Stomach smooth muscle (tissue), 2 donors: Measurements from ENCODE around the gene MEIS1.

ENCODE experiments used
- H3K27ac ChIP-seq: one replicate; pipeline ENCODE4 v1.7.0; 2013; ENCODE audit warnings: mild to moderate bottlenecking, low read length, inconsistent platforms
- H3K27me3 ChIP-seq, 2 donors: one replicate each; pipeline ENCODE4 v1.7.0; 2013; ENCODE audit warnings: low read length in 2 of 2; ENCODE audit not compliant: insufficient read depth in 2 of 2, control insufficient read depth in 1 of 2
- H3K36me3 ChIP-seq, 2 donors: one replicate each; pipeline ENCODE4 v1.7.0; 2013; ENCODE audit warnings: low read length in 2 of 2; ENCODE audit not compliant: control insufficient read depth in 2 of 2, insufficient read depth in 2 of 2
- H3K4me1 ChIP-seq: one replicate; pipeline ENCODE4 v1.7.0; 2013; ENCODE audit warnings: low read length; ENCODE audit not compliant: control insufficient read depth, insufficient read depth
- H3K4me3 ChIP-seq, 2 donors: one replicate each; pipeline ENCODE4 v1.7.0; 2013; ENCODE audit warnings: low read length in 2 of 2
- H3K9ac ChIP-seq, 2 donors: one replicate each; pipeline ENCODE4 v1.7.0; 2013; ENCODE audit warnings: low read length in 2 of 2, mild to moderate bottlenecking in 1 of 2
- H3K9me3 ChIP-seq, 2 donors: one replicate each; pipeline ENCODE4 v1.7.0; 2013; ENCODE audit warnings: low read length in 2 of 2; ENCODE audit not compliant: control insufficient read depth in 2 of 2
- donor health status: healthy.
- donor health status: Pancreatic carcinoma.

The MEIS1 gene

DNA sequence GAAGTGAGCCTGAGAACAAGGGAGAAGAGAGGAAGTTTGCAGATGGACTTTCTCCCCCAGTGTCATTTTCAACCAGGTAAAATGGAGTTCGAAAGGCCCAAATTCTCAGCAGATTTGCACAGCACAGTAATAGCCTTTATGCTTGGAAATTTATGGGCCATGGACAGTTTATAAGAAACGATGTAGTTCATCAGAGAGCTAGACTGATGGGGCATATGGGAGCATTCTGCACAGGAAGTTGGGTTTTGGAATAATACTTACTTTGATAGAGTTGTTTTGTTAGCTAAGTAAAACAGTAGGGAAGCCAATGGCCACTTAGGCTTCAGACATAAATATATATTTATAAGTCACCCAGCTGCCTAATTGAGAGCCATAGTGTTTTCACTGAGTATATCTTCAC lies 169.4 kb downstream of the MEIS1 start:
- Histone ChIP-seq H3K36me3 (no peaks in the 10 kb centered on the region), H3K4me1 (no peaks in the 10 kb centered on the region), H3K9ac (no peak overlapping the region), H3K9me3 (no peaks in the 10 kb centered on the region), H3K27ac (no peak overlapping the region), H3K4me3 (no peak overlapping the region), H3K27me3 (no peaks in the 10 kb centered on the region)

- H3K9me3 ChIP-seq, result no peaks in the 10 kb centered on the region
- H3K27ac ChIP-seq, result no peak overlapping the region
Measured at GRCh38 chr2:66604976-66605375, 170.1 kb downstream of the MEIS1 start.

DNA sequence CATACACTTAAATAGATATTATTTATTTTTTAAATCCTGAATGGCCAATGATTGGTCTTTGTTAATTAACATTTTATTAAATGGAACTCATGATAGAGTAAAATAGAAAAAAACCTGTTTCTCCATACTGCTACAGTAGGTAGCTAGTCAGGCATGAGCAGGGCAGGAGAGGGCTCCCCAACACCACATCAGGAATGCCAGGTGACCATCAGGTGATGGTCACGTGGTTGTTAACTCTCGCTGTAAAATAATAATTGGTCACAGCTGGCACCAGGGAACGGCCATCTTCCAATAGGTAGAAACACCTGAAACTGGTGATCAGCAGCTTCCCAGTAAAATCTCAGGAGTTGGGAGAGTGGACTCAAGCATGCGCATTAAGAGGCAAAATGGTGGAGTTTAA lies 172.2 kb downstream of the MEIS1 start:
- no peaks in the 10 kb centered on the region for H3K4me1 ChIP-seq
- H3K9me3 ChIP-seq, result no peaks in the 10 kb centered on the region
- no peaks in the 10 kb centered on the region for H3K27me3 ChIP-seq
- no peak overlapping the region for H3K27ac ChIP-seq
- no peak overlapping the region for H3K9ac ChIP-seq
- H3K36me3 ChIP-seq, result no peaks in the 10 kb centered on the region
- H3K4me3 ChIP-seq, result no peak overlapping the region

More at GRCh38 chr2:66604976-66605375, 170.1 kb downstream of the MEIS1 start:
- Histone ChIP-seq H3K36me3 (no peaks in the 10 kb centered on the region), H3K4me3 (no peak overlapping the region), H3K4me1 (no peaks in the 10 kb centered on the region), H3K9ac (no peak overlapping the region), H3K27me3 (no peaks in the 10 kb centered on the region)
